ENCODE results near the gene CLDN18.

DNA sequence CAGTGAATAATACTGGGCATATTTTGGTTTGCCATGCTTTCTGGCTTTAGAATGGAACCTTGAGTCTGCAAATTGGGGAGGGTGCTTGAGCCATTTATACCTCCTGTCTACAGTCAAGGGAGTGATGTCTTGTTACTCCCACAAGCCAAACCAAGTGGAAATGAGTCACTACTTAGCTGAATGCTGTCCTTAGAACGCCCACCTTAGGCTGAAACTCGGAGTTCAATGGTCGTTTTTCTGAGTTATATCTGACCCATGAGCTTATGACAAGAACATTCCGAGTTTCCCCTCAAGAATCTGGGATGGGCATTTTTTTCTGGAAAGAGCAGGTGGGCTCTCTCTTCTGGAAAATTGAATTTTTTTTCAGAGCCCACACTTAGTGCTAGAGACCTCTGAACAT, 17.4 kb upstream of the CLDN18 start:
- TF ChIP-seq EZH2 (IDR thresholded peaks at IDR 0.05) (no peak), POLR2AphosphoS5 (IDR thresholded peaks at IDR 0.05; ENCODE audit: borderline replicate concordance, low read depth, low read length) (no peak), FOXP2 (optimal IDR thresholded peaks at IDR 0.05; ENCODE audit: control extremely low read depth, extremely low read length, insufficient read depth) (no peak)
